HG03064 (cell line): Measurements from ENCODE around the gene SLC7A1.

Experiments used
- ATAC-seq: cut with Tn5 transposase; IDR thresholded peaks from one replicate; pipeline ENCODE4 v1.9.1; 2021; ENCODE audit warnings: low read depth; ENCODE audit not compliant: unreplicated experiment

SLC7A1 gene

DNA sequence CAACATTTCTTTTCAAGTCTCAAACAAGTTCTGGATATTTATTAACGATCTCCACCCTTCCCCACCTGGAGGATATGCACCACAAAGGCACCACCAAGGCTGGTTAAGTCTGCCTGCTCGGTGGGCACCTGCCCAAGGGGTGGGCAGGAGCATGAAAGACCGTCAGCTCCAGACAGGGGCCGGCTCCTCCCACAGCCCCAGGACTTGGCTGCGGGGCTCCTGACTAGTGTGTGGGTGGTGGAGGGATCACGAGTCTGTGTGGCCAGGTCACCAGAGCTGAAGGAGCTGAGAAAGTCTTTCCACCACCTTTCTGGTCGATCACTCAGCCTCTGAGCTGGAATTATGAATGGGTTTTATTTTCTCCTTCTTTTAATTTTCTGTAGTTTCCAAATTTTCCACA, 7.8 kb downstream of the SLC7A1 start:
- no peak for ATAC-seq

DNA sequence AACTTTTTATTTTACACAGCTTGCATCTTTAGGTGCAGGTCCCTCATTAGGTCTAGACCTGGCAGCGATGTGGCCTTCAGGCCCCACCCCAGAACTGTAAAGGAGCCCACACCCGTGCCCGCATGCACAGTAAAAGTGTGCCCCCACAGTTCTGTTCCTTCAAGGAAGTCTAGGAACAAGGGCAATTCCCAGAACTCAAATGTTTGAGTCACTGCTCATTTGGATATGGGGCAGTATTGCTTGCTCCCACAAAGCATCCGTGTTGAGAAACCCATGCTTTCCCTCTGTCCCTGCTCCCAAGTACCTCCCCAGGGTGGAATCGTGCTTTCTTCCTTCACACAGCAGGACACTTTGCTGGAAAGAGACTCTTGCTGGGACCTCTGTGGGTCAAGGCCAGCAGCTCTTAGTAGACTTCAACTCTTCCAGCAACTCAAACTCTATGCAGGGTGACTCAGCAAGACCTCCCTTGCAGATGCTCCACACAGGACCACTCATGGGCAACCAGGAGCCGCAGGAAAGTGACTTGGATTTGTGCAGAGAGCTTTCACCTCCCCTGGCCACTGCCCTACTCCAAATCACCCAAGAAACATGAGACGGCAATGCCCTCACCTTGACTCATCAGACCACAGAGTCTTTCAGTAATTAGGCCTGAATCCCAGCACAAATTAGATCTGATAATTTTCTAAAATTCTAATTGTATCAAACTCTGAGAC, 12.3 kb downstream of the SLC7A1 start:
- no peak for ATAC-seq

DNA sequence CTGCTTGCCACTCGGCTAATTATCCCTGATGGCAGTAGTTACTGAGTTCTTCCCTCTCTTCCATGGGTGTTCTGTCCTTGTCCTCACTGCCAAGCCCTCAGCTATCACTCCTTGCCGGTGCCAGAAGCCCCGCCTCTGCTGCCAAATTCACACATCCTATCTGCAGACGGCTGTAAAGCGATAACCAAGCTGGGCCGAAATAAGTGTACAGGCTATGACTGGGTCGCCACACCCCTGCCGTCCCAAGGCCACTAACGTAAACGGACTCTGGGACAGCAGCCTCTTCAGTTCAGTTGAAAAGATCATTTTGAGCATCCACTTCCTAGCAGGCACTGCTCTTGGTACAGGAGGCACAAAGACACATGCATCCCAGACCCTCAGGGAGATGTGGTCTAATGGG, 13.3 kb downstream of the SLC7A1 start:
- ATAC-seq: no peak

DNA sequence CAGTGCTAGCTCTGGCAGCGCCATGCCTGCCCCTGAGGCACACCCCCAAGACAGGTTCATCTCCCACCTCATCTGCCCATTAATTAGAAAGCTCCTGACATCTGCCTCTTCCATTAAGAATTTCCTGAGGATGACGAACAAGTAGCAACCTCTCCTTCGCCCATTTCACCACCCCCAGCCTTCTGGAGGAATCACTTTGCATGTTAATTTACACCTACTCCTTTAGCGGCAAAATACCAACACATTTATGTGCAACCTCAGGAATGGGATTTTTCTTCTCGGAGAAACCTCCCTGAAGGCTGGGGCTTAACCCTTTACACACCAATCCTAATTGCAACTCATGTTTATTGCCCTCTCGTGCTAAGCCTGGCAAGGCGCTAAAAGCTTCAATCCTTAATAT, 13.8 kb downstream of the SLC7A1 start:
- no peak for ATAC-seq

GRCh38 chr13:29579094-29579493, 16.4 kb downstream of the SLC7A1 start:
- no peak for ATAC-seq

- no peak for ATAC-seq
Measured at GRCh38 chr13:29578300-29579085, 17.0 kb downstream of the SLC7A1 start.

DNA sequence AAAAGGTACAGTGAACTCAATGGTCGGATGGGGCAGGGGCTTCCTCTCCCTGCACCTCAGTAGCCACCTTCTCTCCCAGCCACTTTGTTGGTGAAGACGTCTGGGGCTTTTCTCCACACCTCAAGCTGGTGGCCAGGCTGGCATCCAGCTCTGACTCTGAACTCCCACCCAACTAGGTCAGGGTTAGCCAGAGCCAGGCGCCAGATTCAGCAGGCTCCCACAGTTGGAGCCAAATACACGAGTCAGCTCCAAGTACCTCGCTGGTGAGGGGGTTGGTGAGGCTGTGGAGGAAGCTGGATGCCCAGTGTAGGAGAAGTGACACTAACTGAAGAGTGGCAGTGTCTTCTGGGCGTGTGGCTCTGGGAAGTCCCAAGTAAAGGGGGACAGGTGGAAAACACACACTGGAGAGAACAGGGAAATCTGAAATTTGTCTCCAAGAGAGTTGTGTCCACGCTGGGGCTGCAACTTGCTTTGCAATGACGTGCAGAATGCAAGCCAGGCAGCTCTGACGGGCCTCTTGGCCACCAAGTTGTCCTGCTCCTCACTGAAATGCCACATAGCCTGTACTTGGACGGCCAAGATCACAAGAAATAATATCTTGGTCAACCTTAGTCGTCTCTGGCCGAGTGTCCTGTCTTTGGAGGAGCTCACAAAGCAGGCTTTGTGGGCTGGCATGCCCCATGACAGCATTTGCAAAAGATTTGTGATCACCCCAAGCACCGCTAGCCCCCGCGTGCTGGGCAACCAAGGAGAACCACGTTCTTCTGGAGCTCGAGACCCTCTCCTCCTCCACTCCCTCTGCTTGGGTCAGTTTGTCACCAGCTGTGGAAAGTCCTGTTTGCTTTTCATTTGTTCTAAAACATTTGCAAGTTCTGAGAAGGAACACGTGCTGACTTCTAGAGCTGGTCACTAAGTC, 18.1 kb downstream of the SLC7A1 start:
- no peak for ATAC-seq

GRCh38 chr13:29576581-29576980, 18.9 kb downstream of the SLC7A1 start:
- no peak for ATAC-seq

- ATAC-seq: no peak
Measured at GRCh38 chr13:29575098-29575497, 20.4 kb downstream of the SLC7A1 start.

DNA sequence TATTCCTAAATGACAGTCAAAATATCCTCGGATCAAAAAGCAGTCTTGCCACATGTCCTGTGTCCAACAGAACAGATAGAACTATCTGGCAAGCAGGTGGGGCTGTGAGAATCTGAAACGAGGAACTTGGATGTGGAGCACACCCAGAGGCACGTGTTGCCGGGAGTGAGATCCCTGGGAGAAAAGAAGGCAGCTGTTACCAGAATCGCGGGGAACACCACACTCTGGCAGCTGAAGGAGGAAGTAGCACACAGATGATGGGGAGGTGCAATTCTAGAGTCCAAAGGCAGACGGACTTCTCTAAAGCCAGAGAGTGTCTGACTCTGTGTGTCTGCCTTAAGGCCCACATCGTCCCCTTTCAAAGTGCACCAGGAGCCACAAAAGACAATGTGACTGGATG, 22.3 kb downstream of the SLC7A1 start:
- ATAC-seq: no peak

DNA sequence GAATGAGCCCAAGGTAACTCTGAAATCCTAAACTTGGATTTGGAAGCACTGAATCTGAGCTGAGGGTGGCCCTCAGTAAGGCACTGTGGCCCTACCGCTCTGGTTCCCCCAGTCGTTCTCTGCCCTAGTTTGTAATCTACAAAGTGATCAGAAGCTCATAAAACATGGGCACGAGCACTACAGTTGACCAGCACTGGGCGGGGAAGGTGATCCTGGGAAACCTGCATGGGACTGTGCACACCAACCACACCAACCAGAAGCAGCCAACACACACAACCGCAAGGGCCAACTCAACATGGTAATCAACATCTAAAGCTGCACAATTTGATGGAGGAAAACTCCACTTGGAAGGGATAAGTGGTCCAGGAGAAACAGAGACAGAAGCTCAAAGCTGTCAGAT, 22.9 kb downstream of the SLC7A1 start:
- no peak for ATAC-seq

GRCh38 chr13:29571876-29572570, 23.5 kb downstream of the SLC7A1 start:
- ATAC-seq: no peak

- no peak for ATAC-seq
Measured at GRCh38 chr13:29570051-29570654, 25.3 kb downstream of the SLC7A1 start.

DNA sequence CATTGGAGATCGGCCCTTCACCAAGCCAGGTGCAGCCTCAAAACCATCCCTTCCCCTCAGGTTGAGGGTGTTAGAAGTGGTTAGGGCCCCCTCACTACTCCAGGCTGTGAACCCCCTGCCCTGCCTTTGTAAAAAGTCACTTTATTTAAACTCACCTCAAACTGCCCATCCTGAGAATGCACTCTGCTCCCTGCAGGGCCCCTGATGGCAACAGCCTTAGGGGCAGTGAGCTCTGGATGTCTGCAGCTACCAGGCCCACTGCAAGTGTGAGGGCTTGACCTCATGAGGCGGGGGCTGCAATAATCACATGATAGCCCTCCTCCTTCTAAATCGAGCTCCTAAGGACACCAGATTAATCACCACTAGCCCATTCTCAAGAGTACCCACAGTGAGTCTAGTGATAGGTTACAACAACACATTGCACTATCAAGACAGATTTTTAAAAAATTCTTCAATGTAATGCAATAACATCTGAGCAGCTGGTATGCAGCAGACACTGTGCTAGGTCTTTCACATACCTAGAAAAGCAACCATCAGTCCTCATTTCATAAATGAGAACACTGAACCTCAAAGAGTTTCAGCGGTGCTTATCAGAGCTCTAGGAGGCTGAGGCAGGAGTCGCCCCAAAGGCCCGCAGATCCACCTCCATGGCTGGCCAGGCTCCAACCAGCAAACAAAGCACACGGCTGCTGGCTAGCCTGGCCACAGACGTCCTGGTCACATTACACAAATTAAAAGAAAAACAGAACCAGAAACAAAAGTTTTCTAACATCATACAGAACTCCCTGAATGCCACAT, 26.0 kb downstream of the SLC7A1 start:
- no peak for ATAC-seq

GRCh38 chr13:29568731-29569130, 26.8 kb downstream of the SLC7A1 start:
- ATAC-seq: no peak

GRCh38 chr13:29567411-29567810, 28.1 kb downstream of the SLC7A1 start:
- no peak for ATAC-seq

DNA sequence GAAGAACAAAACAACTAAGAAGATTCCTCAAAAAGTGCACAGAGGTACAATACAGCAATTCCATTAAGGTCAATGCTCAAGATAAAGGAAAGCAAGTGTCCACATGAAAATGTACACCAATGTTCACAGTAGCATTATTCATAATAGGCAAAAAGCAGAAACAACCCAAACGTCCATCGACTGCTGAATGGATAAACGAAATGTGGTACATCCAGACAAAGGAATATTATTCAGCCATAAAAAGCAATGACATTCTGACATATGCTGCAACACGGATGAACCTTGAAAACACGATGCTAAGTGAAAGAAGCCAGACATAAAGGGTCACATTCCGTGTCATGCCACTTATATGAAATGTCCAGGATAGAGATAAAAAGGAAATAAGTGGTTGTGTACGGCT, 29.3 kb downstream of the SLC7A1 start:
- no peak for ATAC-seq

DNA sequence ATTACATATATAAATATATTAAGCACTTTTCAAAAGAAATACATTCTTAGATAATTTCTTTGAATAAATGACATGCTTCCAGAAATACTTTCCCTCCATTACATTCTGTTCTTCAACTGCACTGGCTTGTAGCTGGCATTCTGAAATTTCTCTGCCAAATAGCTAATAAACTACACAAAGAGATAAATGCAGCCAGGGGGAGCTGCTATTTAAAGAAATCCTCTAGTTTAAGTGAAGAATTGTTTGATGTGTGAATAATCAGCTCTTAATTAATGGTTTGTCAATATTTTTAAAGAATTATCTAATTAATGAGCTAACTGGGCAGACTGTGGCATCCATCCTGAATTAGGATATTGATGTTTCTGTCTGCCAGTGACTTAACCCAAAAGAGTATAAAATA, 30.7 kb downstream of the SLC7A1 start:
- ATAC-seq: no peak

- ATAC-seq: no peak
Measured at GRCh38 chr13:29564373-29564772, 31.1 kb downstream of the SLC7A1 start.
